Activated CD8-positive, alpha-beta memory T cell treated with anti-CD3 and anti-CD28 coated beads for 4 hours (primary cell): Measurements from ENCODE around the gene HAND2.

Source experiments
- DNase-seq, 2 donors: peaks; one replicate each; pipeline ENCODE4 v3.0.0-alpha.2; 2020; ENCODE audit warnings: low read depth in 2 of 2

HAND2 gene

DNA sequence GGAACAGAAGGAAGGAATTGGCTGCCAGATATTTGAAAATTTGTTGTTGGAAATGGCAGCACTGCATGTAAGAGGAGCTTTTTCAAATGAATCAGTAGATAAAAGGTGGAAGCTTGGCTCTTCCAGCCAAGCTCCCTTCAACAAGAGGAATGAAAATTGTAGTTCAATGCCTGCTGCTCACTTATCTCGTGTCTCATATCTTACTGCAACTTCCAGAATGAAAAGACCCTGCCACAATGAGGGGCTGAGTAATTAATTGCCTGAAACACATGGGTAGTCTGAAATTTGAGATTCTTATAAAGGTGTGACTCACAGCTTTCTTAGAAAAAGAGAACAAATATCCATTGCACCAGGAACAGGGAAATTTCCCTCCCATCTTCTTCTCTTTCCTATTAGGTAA lies 53.0 kb downstream of the HAND2 start:
- no peak for DNase-seq
